HepG2 (cell line): Measurements from ENCODE around the gene NARF. TPM values are rescaled to one million over a fixed set of nuclear protein-coding genes. Genes with fewer than 3 reads are reported as not detected.

Experiments
- ATAC-seq: fragments of 200-7000 bp; cut with Tn5 transposase; 3 replicates; pipeline ENCODE4 v1.9.1; 2020; ENCODE audit warnings: mild to moderate bottlenecking, moderate library complexity
- BruUV-seq: library from RNA; stranded (reverse); fragments of 400-500 nt; replicated peaks from 2 replicates; lab custom pipeline; 2021; lab: Mats Ljungman, UMichigan
- CTCF ChIA-PET: fragments of 300-600 bp; formaldehyde crosslinking; extraction: SDS; loops from one replicate; lab custom pipeline; 2021; ENCODE audit warnings: low total read pairs, inconsistent platforms, low intra/inter-chr PET ratio; lab: Yijun Ruan, JAX
- POLR2A ChIA-PET: fragments of 350-600 bp; sonication (Branson Sonifier 250); formaldehyde crosslinking; loops from one replicate; lab custom pipeline; 2020; ENCODE audit warnings: antibody characterized with exemption, inconsistent platforms; lab: Yijun Ruan, JAX
- DNase-seq: peaks from one replicate; pipeline ENCODE4 v3.0.0-alpha.2; 2015; ENCODE audit warnings: low spot score
- FAIRE-seq: peaks from 3 replicates; lab custom pipeline; 2011; peaks lifted over from hg19 to GRCh38; lab: Jason Lieb, UNC
- H2AFZ ChIP-seq: one replicate; pipeline ENCODE4 v1.6.1; 2011; ENCODE audit warnings: low read length, inconsistent platforms
- H3K27ac ChIP-seq: fragments of 300-600 bp; 3 replicates; pipeline ENCODE4 v1.8.0; 2011; ENCODE audit warnings: mixed run types, mild to moderate bottlenecking, mixed read lengths, low read length, inconsistent platforms; ENCODE audit not compliant: insufficient read depth; ENCODE audit errors: extremely low read length
- H3K27me3 ChIP-seq, 2 experiments: fragments of 200-600 bp in 1 of 2; 2 replicates in 1 of 2; 3 replicates in 1 of 2; pipeline versions ENCODE4 v1.6.0 to v1.8.0; 2011; ENCODE audit warnings: low read length in 2 of 2, mild to moderate bottlenecking in 2 of 2, moderate library complexity in 2 of 2, inconsistent platforms in 1 of 2; ENCODE audit not compliant: insufficient read depth in 2 of 2, control insufficient read depth in 1 of 2
- H3K36me3 ChIP-seq, 2 experiments: fragments of 200-600 bp in 1 of 2; replicated peaks in 1 of 2; 2 replicates in 1 of 2; 3 replicates in 1 of 2; pipeline versions ENCODE4 v1.5.1 to v1.8.0; 2011; ENCODE audit warnings: low read length in 2 of 2, inconsistent platforms in 1 of 2; ENCODE audit not compliant: insufficient read depth in 2 of 2, control insufficient read depth in 1 of 2
- H3K4me1 ChIP-seq: 2 replicates; pipeline ENCODE4 v1.5.1; 2012; ENCODE audit warnings: low read length, inconsistent platforms; ENCODE audit not compliant: insufficient read depth
- H3K4me2 ChIP-seq: 2 replicates; pipeline ENCODE4 v1.6.0; 2011; ENCODE audit warnings: low read depth, low read length, inconsistent platforms
- H3K4me3 ChIP-seq, 3 experiments: fragments of 200-600 bp in 1 of 3; sonication (generic), shearing (Covaris generic) in 1 of 3; replicated peaks in 1 of 3; 2 replicates each; pipeline ENCODE4 v1.5.1; 2011 to 2016; ENCODE audit warnings: low read length in 3 of 3, inconsistent platforms in 2 of 3, low read depth in 2 of 3, mild to moderate bottlenecking in 2 of 3, control low read depth in 1 of 3, mixed read lengths in 1 of 3; ENCODE audit not compliant: insufficient read depth in 1 of 3
- H3K79me2 ChIP-seq: one replicate; pipeline ENCODE4 v1.6.1; 2011; ENCODE audit warnings: low read length, inconsistent platforms; ENCODE audit not compliant: insufficient read depth
- H3K9ac ChIP-seq: 2 replicates; pipeline ENCODE4 v1.6.0; 2011; ENCODE audit warnings: mild to moderate bottlenecking, low read depth, low read length, inconsistent platforms; ENCODE audit not compliant: insufficient read depth
- H3K9me3 ChIP-seq: 2 replicates; pipeline ENCODE4 v1.5.1; 2012; ENCODE audit warnings: mild to moderate bottlenecking, low read length
- H4K20me1 ChIP-seq: 2 replicates; pipeline ENCODE4 v1.6.0; 2011; ENCODE audit warnings: inconsistent platforms, mild to moderate bottlenecking, low read length, moderate library complexity; ENCODE audit not compliant: insufficient read depth
- CREB1 ChIP-seq, 2 experiments: fragments of 450-650 bp in 1 of 2; IDR thresholded peaks; 2 replicates each; pipeline ENCODE4 v1.6.1; 2016 to 2017; ENCODE audit warnings: control low read depth in 1 of 2, mild to moderate bottlenecking in 1 of 2, missing compliant biosample characterization in 1 of 2, missing genetic modification characterization in 1 of 2
- ESRRA ChIP-seq: sonication (generic); formaldehyde crosslinking; IDR thresholded peaks from 2 replicates; pipeline ENCODE4 v1.5.1; 2020; ENCODE audit warnings: mild to moderate bottlenecking, low read depth, missing genetic modification reagents
- HDAC1 ChIP-seq: sonication (generic); formaldehyde crosslinking; IDR thresholded peaks from 2 replicates; pipeline ENCODE4 v1.5.1; 2020; ENCODE audit warnings: mild to moderate bottlenecking, missing genetic modification reagents
- MBD4 ChIP-seq: IDR thresholded peaks from 2 replicates; pipeline ENCODE4 v1.6.1; 2012; ENCODE audit warnings: low read length, inconsistent platforms, borderline replicate concordance
- SAP130 ChIP-seq: IDR thresholded peaks from 2 replicates; pipeline ENCODE4 v1.6.1; 2016; ENCODE audit warnings: low read depth
- SMAD3 ChIP-seq: sonication (generic); formaldehyde crosslinking; IDR thresholded peaks from 2 replicates; pipeline ENCODE4 v1.4.0; 2020; ENCODE audit warnings: missing genetic modification reagents
- SMAD9 ChIP-seq: sonication (generic); formaldehyde crosslinking; IDR thresholded peaks from 2 replicates; pipeline ENCODE4 v1.5.1; 2020; ENCODE audit warnings: mild to moderate bottlenecking, missing genetic modification reagents
- THYN1 ChIP-seq: sonication (generic); formaldehyde crosslinking; IDR thresholded peaks from 2 replicates; pipeline ENCODE4 v1.8.1; 2023; ENCODE audit warnings: low read depth, mild to moderate bottlenecking, moderate library complexity, missing genetic modification reagents, borderline replicate concordance
- ZBTB38 ChIP-seq: sonication (generic); formaldehyde crosslinking; IDR thresholded peaks from 2 replicates; pipeline ENCODE4 v1.5.1; 2020; ENCODE audit warnings: mild to moderate bottlenecking, missing genetic modification reagents
- ZNF891 ChIP-seq: sonication (generic); formaldehyde crosslinking; IDR thresholded peaks from 2 replicates; pipeline ENCODE4 v1.5.0; 2020; ENCODE audit warnings: mild to moderate bottlenecking, missing genetic modification reagents
- WGBS: methylation state at CpG from one replicate; pipeline ENCODE4 v1.1.6; 2017; ENCODE audit warnings: low lambda C conversion rate; 5-methylcytosine and 5-hydroxymethylcytosine counted together
- in situ Hi-C: cut with HindIII; loops from 2 replicates; pipeline ENCODE4 v1.10.0; 2017; ENCODE audit warnings: low pct_unique_long_range_greater_than_20kb; ENCODE audit not compliant: extremely low pct_ligation_motif_present
- intact Hi-C: fragments of 100-400 bp; cut with micrococcal nuclease; formaldehyde crosslinking; loops from one replicate; pipeline ENCODE4 v1.10.0; 2022; ENCODE audit not compliant: unreplicated experiment
- polyA plus RNA-seq, 8 experiments: library from polyadenylated mRNA; depleted of rRNA in 3 of 8; stranded (reverse) in 7 of 8; unstranded in 1 of 8; fragments of >200 nt; fragmentation: Illumina TruSeq in 4 of 8; extraction: Trizol in 4 of 8; gene quantifications; 2 replicates each; pipeline versions ENCODE4 v1.2.1 to v1.2.3, GENCODE V29; 2011 to 2016; ENCODE audit warnings: low read depth in 4 of 8, missing spikeins in 1 of 8, mixed read lengths in 1 of 8; ENCODE audit not compliant: insufficient read depth in 1 of 8
- total RNA-seq, 5 experiments: library from RNA; depleted of rRNA; stranded (reverse); fragments of >200 nt; fragmentation: Illumina TruSeq; extraction: Trizol; gene quantifications; 2 replicates each; pipeline ENCODE4 v1.2.3, GENCODE V29; 2016; ENCODE audit warnings: low read depth in 1 of 5
- TF ChIP-seq, protein P1 (sequence below): sonication (generic); formaldehyde crosslinking; conservative IDR thresholded peaks from 2 replicates; pipeline ENCODE4 v1.4.0; 2020; ENCODE audit warnings: missing genetic modification reagents
- TF ChIP-seq, protein P2 (sequence below): sonication (generic); formaldehyde crosslinking; IDR thresholded peaks from 2 replicates; pipeline ENCODE4 v1.5.0; 2020; ENCODE audit warnings: missing genetic modification reagents
- TF ChIP-seq, protein P3 (sequence below): sonication (generic); formaldehyde crosslinking; IDR thresholded peaks from 2 replicates; pipeline ENCODE4 v1.4.0; 2020; ENCODE audit warnings: missing genetic modification reagents
- TF ChIP-seq, protein P4 (sequence below): fragments of 450-650 bp; IDR thresholded peaks from 2 replicates; pipeline ENCODE4 v1.6.1; 2017

Gene NARF
- total and polyA plus RNA-seq, 2 of the 13 experiments (the other 11 are each of a cell fraction or from before 2014, with no cell fraction given), result 61.1 to 144 TPM

DNA sequence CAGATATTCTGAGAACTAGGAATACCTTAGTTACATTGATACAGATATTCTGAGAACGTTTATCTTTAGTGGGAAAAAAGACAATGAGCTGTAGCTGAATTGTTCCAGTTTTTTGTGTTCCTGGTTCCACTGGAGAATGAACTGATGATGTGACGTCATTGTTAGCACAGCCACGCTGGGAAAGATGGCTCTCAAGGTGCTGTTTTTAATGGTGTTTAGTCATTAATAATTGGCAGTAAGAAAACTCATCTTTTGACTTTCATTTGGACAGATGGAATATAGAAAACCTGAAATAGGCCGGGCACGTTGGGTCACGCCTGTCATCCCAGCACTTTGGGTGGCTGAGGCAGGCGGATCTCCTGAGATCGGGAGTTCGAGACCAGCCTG lies 71.4 kb downstream of the NARF start:
- ATAC-seq, result no peak
- intact Hi-C loops (no loop called here), in situ Hi-C loops (no loop called here)
- no TSS peak for BruUV-seq
- DNase-seq, result no peak
- 91% methylated on average over 9 of the region's 9 CpGs for WGBS
- H3K4me2 ChIP-seq, result no peak overlapping the region
- H3K9ac ChIP-seq, result no peak overlapping the region
- FAIRE-seq, result no peak
- peaks cover 3 to 21% of the 10 kb centered on the region in 2 experiments; a peak in 4 of 5 replicates for H3K36me3 ChIP-seq
- CTCF ChIA-PET, result no interaction called here
- H4K20me1 ChIP-seq, result peaks cover 96% of the 10 kb centered on the region
- H3K4me3 ChIP-seq, result no peak overlapping the region
- TF ChIP-seq MBD4 (no peak), CREB1 (IDR thresholded peaks at IDR 0.05) (peak; percentile 37; the same call in 1 of the 2 replicates), CREB1 (CRISPR knock-in tag; IDR thresholded peaks at IDR 0.05) (no peak)
- TF ChIP-seq, protein P1, sequence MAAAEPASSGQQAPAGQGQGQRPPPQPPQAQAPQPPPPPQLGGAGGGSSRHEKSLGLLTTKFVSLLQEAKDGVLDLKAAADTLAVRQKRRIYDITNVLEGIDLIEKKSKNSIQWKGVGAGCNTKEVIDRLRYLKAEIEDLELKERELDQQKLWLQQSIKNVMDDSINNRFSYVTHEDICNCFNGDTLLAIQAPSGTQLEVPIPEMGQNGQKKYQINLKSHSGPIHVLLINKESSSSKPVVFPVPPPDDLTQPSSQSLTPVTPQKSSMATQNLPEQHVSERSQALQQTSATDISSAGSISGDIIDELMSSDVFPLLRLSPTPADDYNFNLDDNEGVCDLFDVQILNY (CRISPR knock-in tag), result no peak
- H3K79me2 ChIP-seq, result peaks cover 98% of the 10 kb centered on the region
- H3K4me1 ChIP-seq, result peaks cover 87% of the 10 kb centered on the region
- H3K27ac ChIP-seq, result peak overlapping the region; percentile 8
- POLR2A ChIA-PET, result no interaction called here
- H3K9me3 ChIP-seq, result no peaks in the 10 kb centered on the region
- H2AFZ ChIP-seq, result no peak overlapping the region
- H3K27me3 ChIP-seq, result no peaks in the 10 kb centered on the region

DNA sequence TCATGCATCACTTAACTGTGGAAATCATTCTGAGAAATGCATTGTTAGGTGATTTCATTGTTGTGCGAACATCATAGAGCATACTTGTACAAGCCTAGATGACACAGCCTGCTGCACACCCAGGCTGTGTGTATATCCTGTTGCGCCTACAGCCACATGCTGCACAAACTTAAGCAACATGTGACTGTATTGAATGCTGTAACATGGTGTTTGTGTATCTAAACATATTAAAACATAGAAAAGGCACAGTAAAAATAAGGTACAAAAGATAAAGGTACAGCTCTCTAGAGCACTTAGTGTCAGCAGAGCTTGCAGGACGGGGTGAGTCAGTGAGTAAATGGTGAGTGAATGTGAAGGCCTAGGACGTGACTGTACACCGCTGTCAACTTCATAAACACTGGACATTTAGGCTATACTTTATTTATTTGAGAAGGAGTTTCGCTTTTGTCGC lies 72.9 kb downstream of the NARF start:
- DNase-seq (no peak), ATAC-seq (peak; percentile 24; the same call in 2 of the 3 replicates), FAIRE-seq (no peak)
- Histone ChIP-seq H3K4me2 (peak overlapping the region; percentile 10; the same call in 1 of the 2 replicates), H3K4me3 (no peak overlapping the region), H3K79me2 (peaks cover 98% of the 10 kb centered on the region), H3K27ac (peak overlapping the region; percentile 19), H3K9ac (no peak overlapping the region), H3K4me1 (peaks cover 87% of the 10 kb centered on the region), H3K9me3 (no peaks in the 10 kb centered on the region), H3K36me3 (peaks cover 3 to 12% of the 10 kb centered on the region in 2 experiments; a peak in 2 of 5 replicates), H2AFZ (no peak overlapping the region), H3K27me3 (no peaks in the 10 kb centered on the region), H4K20me1 (peaks cover 96% of the 10 kb centered on the region)
- POLR2A ChIA-PET, result interaction anchor here (1.4 to 1.6 kb wide), 2 partner anchors 12 to 37 kb away, joined by 4 to 9 read pairs; partner anchors contain the start of gene FOXK2
- WGBS, result 92% methylated on average over 7 of the region's 7 CpGs
- intact Hi-C loops (no loop called here), in situ Hi-C loops (no loop called here)
- CTCF ChIA-PET, result no interaction called here
- BruUV-seq, result no TSS peak
- no peak for TF ChIP-seq SMAD3 (CRISPR knock-in tag)
- TF ChIP-seq, protein P2, sequence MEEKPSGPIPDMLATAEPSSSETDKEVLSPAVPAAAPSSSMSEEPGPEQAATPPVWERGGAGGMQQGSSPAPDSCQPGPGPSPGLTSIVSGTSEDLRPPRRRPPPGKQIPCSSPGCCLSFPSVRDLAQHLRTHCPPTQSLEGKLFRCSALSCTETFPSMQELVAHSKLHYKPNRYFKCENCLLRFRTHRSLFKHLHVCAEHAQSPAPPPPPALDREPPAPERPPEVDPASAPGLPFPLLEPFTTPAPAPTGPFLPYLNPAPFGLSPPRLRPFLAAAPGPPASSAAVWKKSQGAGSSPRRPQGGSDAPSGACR (CRISPR knock-in tag), result no peak
- TF ChIP-seq, protein P3, sequence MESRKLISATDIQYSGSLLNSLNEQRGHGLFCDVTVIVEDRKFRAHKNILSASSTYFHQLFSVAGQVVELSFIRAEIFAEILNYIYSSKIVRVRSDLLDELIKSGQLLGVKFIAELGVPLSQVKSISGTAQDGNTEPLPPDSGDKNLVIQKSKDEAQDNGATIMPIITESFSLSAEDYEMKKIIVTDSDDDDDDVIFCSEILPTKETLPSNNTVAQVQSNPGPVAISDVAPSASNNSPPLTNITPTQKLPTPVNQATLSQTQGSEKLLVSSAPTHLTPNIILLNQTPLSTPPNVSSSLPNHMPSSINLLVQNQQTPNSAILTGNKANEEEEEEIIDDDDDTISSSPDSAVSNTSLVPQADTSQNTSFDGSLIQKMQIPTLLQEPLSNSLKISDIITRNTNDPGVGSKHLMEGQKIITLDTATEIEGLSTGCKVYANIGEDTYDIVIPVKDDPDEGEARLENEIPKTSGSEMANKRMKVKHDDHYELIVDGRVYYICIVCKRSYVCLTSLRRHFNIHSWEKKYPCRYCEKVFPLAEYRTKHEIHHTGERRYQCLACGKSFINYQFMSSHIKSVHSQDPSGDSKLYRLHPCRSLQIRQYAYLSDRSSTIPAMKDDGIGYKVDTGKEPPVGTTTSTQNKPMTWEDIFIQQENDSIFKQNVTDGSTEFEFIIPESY (CRISPR knock-in tag), result peak; percentile 14; the same call in 1 of the 2 replicates
- TF ChIP-seq THYN1 (CRISPR knock-in tag), result no peak
- no peak for TF ChIP-seq ZNF891
- TF ChIP-seq ZBTB38, result peak; percentile 76; the same call in 1 of the 2 replicates
- TF ChIP-seq SAP130 (CRISPR knock-in tag), result peak; percentile 29; the same call in 1 of the 2 replicates
- TF ChIP-seq SMAD9, result no peak
- TF ChIP-seq ESRRA, result 0 out of 2 replicates have a peak, but pooled peaks have one; percentile 7
- no peak for TF ChIP-seq HDAC1
- TF ChIP-seq, protein P4, sequence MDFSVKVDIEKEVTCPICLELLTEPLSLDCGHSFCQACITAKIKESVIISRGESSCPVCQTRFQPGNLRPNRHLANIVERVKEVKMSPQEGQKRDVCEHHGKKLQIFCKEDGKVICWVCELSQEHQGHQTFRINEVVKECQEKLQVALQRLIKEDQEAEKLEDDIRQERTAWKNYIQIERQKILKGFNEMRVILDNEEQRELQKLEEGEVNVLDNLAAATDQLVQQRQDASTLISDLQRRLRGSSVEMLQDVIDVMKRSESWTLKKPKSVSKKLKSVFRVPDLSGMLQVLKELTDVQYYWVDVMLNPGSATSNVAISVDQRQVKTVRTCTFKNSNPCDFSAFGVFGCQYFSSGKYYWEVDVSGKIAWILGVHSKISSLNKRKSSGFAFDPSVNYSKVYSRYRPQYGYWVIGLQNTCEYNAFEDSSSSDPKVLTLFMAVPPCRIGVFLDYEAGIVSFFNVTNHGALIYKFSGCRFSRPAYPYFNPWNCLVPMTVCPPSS, result no peak
